NCI-H2171 (cell line): ENCODE data around the gene CTSW.

Experiments used
- DNase-seq: peaks from one replicate; lab custom pipeline; 2025; lab: John Stamatoyannopoulos, UW

The CTSW gene

GRCh38 chr11:65903715-65904114 lies 24.1 kb downstream of the CTSW start:
- no peak for DNase-seq

- DNase-seq: no peak
Observed at GRCh38 chr11:65906602-65907001, 27.0 kb downstream of the CTSW start.

GRCh38 chr11:65907878-65908277 lies 28.2 kb downstream of the CTSW start:
- peak; percentile 50 for DNase-seq

GRCh38 chr11:65911682-65912568 lies 32.3 kb downstream of the CTSW start:
- DNase-seq: no peak

DNA sequence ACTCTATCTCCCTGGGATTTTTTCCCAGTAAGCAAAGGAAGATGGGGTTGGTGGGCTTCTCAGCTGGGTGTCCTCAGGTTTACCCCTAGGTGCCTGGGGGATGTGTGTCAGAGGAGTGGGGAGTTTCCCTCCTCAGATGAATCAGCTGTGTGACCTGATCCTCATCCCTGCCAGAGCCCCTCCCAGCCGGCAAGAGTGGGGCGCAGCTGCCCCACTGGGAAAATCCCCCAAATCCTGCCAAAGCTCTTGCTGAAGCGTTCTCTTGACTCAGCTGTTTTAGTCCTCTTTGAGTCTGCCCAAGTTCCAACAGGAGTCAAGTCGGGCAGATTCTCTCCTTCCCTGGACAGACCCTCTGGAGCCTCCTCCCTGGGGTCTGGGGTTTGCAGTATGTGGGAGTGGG lies 33.2 kb downstream of the CTSW start:
- no peak for DNase-seq

GRCh38 chr11:65915101-65915820 lies 35.6 kb downstream of the CTSW start:
- peak; percentile 39 for DNase-seq

GRCh38 chr11:65915821-65916251 lies 36.2 kb downstream of the CTSW start:
- no peak for DNase-seq

DNA sequence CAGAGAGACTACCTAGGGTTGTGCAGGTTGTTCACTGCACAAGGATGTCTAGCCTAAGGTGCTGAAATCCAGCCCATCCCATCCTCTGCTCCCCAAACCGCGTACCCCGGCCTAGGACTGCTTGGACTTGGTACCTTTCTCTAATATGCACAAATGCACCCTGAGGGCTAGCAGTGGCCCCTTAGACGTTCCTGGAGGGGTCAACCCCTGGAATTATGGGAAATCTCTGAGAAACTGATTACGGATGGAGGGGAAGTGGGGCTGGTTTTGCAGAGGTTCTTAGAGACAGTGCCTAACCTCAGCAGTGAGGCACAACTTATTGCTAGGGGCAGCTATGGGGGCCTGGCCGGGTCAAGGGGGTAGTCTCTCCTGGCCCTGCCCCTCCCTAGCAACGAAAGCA lies 36.8 kb downstream of the CTSW start:
- DNase-seq: no peak

DNA sequence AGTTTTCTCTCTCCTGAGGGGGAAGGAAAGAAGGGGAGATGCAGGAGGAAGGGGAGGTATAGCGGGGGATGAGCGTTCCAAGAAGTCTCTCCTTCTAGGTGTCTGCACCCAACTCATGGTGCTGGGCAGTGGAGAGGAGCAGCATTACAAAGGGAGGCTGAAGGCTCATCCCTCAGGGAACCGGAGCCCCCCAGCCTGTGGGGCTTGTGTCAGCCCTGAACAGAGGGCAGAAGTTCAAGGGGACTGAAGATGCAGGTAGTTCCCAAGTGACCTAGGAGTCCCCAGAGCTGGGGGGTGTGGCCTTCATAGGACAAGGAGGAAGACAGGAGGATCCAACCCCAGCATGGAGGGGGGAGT lies 37.4 kb downstream of the CTSW start:
- DNase-seq: no peak

DNA sequence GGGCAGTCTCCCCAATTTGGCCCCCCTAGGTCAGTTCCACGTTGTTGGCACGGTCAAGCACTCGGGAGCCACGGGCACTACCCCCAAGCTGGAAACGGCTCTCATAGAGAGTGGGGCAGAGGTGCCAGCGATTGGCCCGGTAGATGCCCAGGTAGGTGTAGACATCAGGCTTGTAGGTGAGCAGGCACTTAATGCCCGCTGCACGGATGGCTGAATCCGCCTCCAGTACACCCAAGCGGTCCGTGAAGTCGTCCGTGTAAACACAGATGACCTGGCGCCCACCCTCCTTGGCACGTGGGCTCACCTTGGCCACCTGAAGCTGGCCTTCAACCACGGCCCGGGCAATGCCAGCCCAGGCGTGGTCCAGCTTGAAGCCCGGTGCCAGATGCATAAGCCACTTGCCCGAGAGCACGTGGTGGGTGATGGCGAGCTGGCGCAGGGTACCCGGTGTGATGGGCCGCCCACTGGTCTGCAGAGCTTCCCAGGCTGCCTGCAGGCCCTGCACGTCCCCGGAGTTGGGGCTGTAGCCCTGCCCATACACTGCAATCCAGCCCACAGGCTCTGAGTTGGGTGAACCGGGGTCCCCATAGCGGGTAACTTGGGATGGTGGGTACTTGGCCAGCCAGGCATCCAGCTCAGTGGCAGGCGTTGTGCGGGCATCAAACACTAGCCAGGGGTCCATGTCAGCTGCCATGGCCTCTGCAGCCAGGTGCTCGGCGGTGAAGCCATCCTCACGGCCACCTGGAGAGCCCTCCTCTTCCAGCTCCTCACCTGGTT lies 38.0 kb downstream of the CTSW start:
- no peak for DNase-seq

DNA sequence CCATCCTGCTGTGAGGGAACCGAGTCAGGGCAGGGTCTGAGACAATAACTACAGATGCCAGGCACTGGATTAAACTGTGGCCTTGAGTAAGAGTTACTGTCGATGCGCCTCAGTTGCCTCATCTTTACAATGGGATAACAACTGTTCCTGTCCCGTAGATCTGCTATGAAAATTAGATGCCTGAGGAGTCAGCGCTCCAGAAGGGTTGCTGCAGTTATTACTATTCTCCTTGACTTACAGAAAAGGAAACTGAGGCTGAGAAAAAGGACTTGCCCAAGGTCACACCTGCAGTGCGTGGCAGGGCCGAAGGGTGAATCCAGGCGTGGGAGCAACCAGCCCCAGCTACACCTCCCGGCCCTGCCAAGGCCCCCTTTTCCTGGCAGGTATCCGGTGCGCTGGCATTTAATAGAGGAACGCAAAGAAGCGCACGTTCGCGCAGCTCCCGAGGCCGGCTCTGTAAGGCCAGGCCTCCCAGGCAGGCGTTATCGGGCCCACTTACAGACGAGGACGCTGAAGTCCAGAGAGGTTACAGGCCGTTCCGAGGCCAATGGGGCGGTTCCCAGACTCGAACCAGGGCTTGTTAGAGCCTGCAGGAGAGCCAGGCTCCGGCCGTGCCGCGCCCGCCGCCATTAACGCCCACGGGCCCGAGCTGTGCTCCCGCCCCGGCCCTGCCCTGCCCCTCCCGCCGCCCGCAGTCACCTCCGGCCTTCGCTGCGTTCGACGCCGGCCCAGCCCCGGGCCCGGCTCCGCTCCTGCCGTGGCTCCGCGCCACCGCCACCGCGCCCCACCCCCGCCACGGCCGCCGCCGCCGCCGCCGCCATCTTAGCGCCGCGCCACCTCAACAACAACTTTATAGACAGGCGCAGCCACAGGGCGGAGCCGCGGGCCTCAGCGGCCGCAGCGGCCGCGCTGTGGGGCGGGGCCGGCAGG lies 38.8 kb downstream of the CTSW start, which contains the start of gene C11orf68:
C11orf68 (minus strand) TSS at position 852 of the 930 bp plus-strand sequence; CDS start at position 821, 31 bp downstream.
- no peak for DNase-seq

- DNase-seq: peak; percentile 97
Observed at GRCh38 chr11:65919141-65919572, 39.5 kb downstream of the CTSW start, which contains the start of gene DRAP1. Gene DRAP1 (plus strand): TSS chr11:65919426. CDS start chr11:65919502, 76 bp downstream.

- DNase-seq: no peak
Observed at GRCh38 chr11:65919573-65920371, 40.1 kb downstream of the CTSW start.

DNA sequence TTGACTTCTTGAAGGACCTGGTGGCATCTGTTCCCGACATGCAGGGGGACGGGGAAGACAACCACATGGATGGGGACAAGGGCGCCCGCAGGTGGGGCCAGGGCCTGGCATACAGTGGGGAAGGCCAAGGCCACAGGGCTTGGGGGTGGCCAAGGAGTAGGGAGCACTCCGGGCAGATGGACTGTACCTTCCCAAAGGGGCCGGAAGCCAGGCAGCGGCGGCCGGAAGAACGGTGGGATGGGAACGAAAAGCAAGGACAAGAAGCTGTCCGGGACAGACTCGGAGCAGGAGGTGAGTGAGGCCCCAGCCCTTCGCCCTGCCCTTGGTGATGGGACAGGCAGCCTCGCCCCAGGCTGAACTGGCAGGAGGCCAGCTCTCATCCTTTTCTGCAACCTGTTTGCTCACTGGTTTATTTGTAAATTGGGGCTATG lies 40.8 kb downstream of the CTSW start:
- DNase-seq: no peak

GRCh38 chr11:65921033-65921555 lies 41.5 kb downstream of the CTSW start:
- DNase-seq: no peak

DNA sequence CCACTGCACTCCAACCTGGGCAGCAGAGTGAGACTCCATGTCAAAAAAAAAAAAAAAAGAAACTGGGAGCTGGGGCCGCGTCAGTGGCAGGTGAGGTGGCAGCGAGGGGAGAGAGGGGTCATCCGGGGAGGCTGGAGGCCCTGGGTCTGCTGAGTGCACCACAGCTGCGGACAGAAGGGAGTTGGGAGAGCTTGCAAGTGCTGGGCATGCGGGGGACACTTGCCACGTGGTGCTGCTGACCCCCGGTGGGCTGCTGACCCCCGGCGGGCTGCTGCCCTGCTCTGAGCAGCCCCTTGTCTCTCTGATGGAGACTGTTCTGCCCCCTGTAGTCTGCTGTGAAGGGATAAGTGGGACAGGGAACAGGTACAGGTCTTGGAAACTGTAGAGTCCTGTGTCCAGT lies 42.2 kb downstream of the CTSW start:
- no peak for DNase-seq

DNA sequence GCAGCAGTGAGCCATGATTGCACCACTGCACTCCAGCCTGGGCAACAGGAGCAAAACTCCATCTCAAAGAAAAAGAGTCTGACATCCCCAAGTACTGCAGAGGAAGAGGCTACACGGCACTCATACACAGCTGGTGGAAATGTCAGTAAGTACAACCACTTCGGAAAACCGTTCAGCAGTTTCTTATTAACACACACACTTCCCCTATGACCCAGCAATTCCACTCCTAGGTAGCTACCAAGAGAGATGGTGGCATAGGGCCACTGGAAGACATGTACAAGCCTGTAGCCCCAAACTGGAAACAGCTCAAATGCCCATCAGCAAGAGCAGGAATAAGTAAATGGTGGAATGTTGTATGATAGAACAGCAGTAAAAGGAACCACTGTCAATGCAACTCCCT lies 42.9 kb downstream of the CTSW start:
- no peak for DNase-seq

- no peak for DNase-seq
Observed at GRCh38 chr11:65925397-65925796, 45.8 kb downstream of the CTSW start.

DNA sequence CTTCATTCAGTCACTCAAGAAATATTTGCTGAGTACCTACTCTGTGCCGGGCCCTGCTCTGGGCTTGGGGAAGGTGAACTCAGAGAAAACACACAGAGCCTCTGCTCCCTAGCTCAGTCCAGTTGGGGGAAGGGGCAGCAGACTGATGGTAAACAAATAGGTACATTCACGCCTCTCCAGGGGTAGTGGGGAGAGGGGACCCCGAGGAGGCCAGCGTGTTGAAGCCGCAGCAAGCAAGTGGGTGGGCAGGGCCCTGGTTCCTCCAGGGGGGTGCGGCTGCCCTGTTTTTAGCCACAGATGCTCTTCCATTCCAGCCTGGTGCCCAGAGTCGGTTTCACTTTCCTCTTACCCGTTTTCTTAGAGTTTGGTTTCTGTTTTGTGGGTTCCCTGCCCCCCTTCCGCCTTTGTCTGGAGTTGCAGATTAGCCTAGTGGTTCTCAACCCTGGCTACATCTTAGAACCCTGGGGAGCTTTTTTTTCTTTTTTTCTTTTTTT lies 48.3 kb downstream of the CTSW start:
- DNase-seq: no peak

GRCh38 chr11:65928667-65929066 lies 49.0 kb downstream of the CTSW start:
- DNase-seq: no peak
